K562 (cell line): ENCODE data around the gene ABCC5. TPM values are rescaled to one million over a fixed set of nuclear protein-coding genes. Genes with fewer than 3 reads are reported as not detected.

Experiments
- BACH1 ChIP-seq: fragments of 200-800 bp; sonication (Bioruptor generic); IDR thresholded peaks from 2 replicates; pipeline ENCODE4 v1.6.1; 2016; ENCODE audit warnings: missing genetic modification characterization, missing compliant biosample characterization
- CHD1 ChIP-seq: fragments of 200-600 bp; sonication (generic); IDR thresholded peaks from one replicate; pipeline ENCODE4 v1.6.1; 2012; ENCODE audit warnings: mild to moderate bottlenecking, moderate library complexity, low read length, inconsistent platforms
- CREM ChIP-seq: IDR thresholded peaks from 2 replicates; pipeline ENCODE4 v1.6.1; 2014; ENCODE audit warnings: antibody characterized with exemption, low read depth
- ELF1 ChIP-seq: fragments of 200-800 bp; sonication (Bioruptor generic); IDR thresholded peaks from 2 replicates; pipeline ENCODE4 v1.6.1; 2016; ENCODE audit warnings: missing genetic modification characterization, missing compliant biosample characterization
- FOXM1 ChIP-seq, 2 experiments: fragments of 450-650 bp in 1 of 2; sonication (generic) in 1 of 2; formaldehyde crosslinking in 1 of 2; IDR thresholded peaks; 2 replicates each; pipeline versions ENCODE4 v1.6.1 to v1.9.0; 2017 to 2022; ENCODE audit warnings: low read depth in 2 of 2, mild to moderate bottlenecking in 2 of 2, missing genetic modification reagents in 1 of 2, moderate library complexity in 1 of 2
- GATA2 ChIP-seq: sonication (generic); formaldehyde crosslinking; IDR thresholded peaks from 2 replicates; pipeline ENCODE4 v1.4.0; 2020; ENCODE audit warnings: mild to moderate bottlenecking, missing genetic modification reagents
- HCFC1 ChIP-seq: IDR thresholded peaks from 2 replicates; pipeline ENCODE4 v1.6.1; 2012; ENCODE audit warnings: low read depth, low read length, improper control_type of control experiment
- LCOR ChIP-seq: sonication (generic); formaldehyde crosslinking; IDR thresholded peaks from 2 replicates; pipeline ENCODE4 v1.8.0; 2022; ENCODE audit warnings: mild to moderate bottlenecking, missing genetic modification reagents
- MED1 ChIP-seq: sonication (generic); formaldehyde crosslinking; IDR thresholded peaks from 2 replicates; pipeline ENCODE4 v1.8.1; 2023; ENCODE audit warnings: missing genetic modification reagents, borderline replicate concordance
- NEUROD1 ChIP-seq: fragments of 150-350 bp; IDR thresholded peaks from 2 replicates; pipeline ENCODE4 v1.6.1; 2014; ENCODE audit warnings: borderline replicate concordance, low read length, low read depth; ENCODE audit not compliant: partially characterized antibody
- PHF21A ChIP-seq: fragments of 450-650 bp; IDR thresholded peaks from 2 replicates; pipeline ENCODE4 v1.6.1; 2017; ENCODE audit warnings: low read depth, borderline replicate concordance
- RBFOX2 ChIP-seq: fragments of 200-400 bp; formaldehyde crosslinking; IDR thresholded peaks from 2 replicates; pipeline ENCODE4 v1.6.1; 2017; ENCODE audit warnings: low read depth, mild to moderate bottlenecking, low read length, moderate library complexity
- TEAD4 ChIP-seq, 2 experiments: sonication (generic) in 1 of 2; formaldehyde crosslinking in 1 of 2; IDR thresholded peaks; 2 replicates each; pipeline versions ENCODE4 v1.6.1 to v1.8.0; 2012 to 2022; ENCODE audit warnings: borderline replicate concordance in 1 of 2, inconsistent platforms in 1 of 2, low read length in 1 of 2, mild to moderate bottlenecking in 1 of 2, missing genetic modification reagents in 1 of 2
- UBTF ChIP-seq, 2 experiments: IDR thresholded peaks; 2 replicates each; pipeline ENCODE4 v1.6.1; 2012; ENCODE audit warnings: improper control_type of control experiment in 2 of 2, low read depth in 2 of 2, low read length in 2 of 2, borderline replicate concordance in 1 of 2
- ZC3H8 ChIP-seq: fragments of 450-650 bp; IDR thresholded peaks from 2 replicates; pipeline ENCODE4 v1.6.1; 2017
- ZNF197 ChIP-seq: fragments of 200-800 bp; sonication (Bioruptor generic); IDR thresholded peaks from 2 replicates; pipeline ENCODE4 v1.6.1; 2016; ENCODE audit warnings: low read depth, missing genetic modification characterization, missing compliant biosample characterization
- ZNF24 ChIP-seq: fragments of 450-650 bp; IDR thresholded peaks from 2 replicates; pipeline ENCODE4 v1.6.1; 2016
- ZNF695 ChIP-seq: fragments of 450-650 bp; formaldehyde crosslinking; IDR thresholded peaks from 2 replicates; pipeline ENCODE4 v1.4.0; 2020; ENCODE audit warnings: mild to moderate bottlenecking, moderate library complexity
- polyA plus RNA-seq, 8 experiments: library from polyadenylated mRNA; depleted of rRNA in 4 of 8; stranded (reverse) in 5 of 8; unstranded in 3 of 8; fragments of >200 nt; fragmentation: Nextera tagmentation in 2 of 8; fragmentation: Illumina TruSeq in 1 of 8; extraction: Ambion mirVana in 2 of 8; extraction: Trizol in 1 of 8; gene quantifications; 2 replicates each; pipeline versions ENCODE4 v1.2.1 to v1.2.3, GENCODE V29; 2011 to 2014; ENCODE audit warnings: inconsistent platforms in 1 of 8, missing spikeins in 1 of 8
- total RNA-seq, 7 experiments: library from RNA; depleted of rRNA in 6 of 7; stranded (reverse); fragments of >200 nt in 6 of 7; fragmentation: Illumina TruSeq in 2 of 7; extraction: Trizol in 2 of 7; gene quantifications; 2 replicates each; pipeline versions ENCODE4 v1.2.1 to v1.2.3, GENCODE V29; 2011 to 2021; ENCODE audit warnings: low replicate concordance in 1 of 7
- TF ChIP-seq, protein P1 (sequence below): fragments of 450-650 bp; IDR thresholded peaks from 2 replicates; pipeline ENCODE4 v1.6.1; 2016; ENCODE audit warnings: antibody characterized with exemption
- TF ChIP-seq, protein P2 (sequence below), 2 experiments: fragments of 450-650 bp; IDR thresholded peaks; 2 replicates each; pipeline ENCODE4 v1.6.1; 2016
- TF ChIP-seq, protein P3 (sequence below): sonication (generic); formaldehyde crosslinking; IDR thresholded peaks from 2 replicates; pipeline ENCODE4 v1.8.1; 2023; ENCODE audit warnings: mild to moderate bottlenecking, missing genetic modification reagents, moderate library complexity

ABCC5 gene
- total and polyA plus RNA-seq, 9 of the 15 experiments (the other 6 are each of a cell fraction or from before 2014, with no cell fraction given): 22.0 to 53.0 (median 41.9) TPM

GRCh38 chr3:184017672-184018423 is at the start of gene ABCC5 (continued):
- TF ChIP-seq MED1 (no peak), CHD1 (no peak), GATA2 (peak; percentile 91), FOXM1 (IDR thresholded peaks at IDR 0.05; ENCODE audit: low read depth) (peak; percentile 80), FOXM1 (CRISPR knock-in tag; IDR thresholded peaks at IDR 0.05; ENCODE audit: low read depth) (no peak), ZNF24 (no peak), UBTF (IDR thresholded peaks at IDR 0.05; ENCODE audit: borderline replicate concordance in 1 of 2, low read depth in 2 of 2, low read length in 2 of 2) (no peak), ZNF695 (CRISPR knock-in tag) (no peak), ZC3H8 (no peak), ZNF197 (CRISPR knock-in tag) (0 out of 2 replicates have a peak, but pooled peaks have one; percentile 74), CREM (peak; percentile 66), BACH1 (peak; percentile 65), ELF1 (tag) (no peak; the same call in 1 of the 2 replicates), RBFOX2 (peak; percentile 96), HCFC1 (peak; percentile 94), NEUROD1 (peak; percentile 34), TEAD4 (IDR thresholded peaks at IDR 0.05; ENCODE audit: low read length) (peak; percentile 95), TEAD4 (CRISPR knock-in tag; IDR thresholded peaks at IDR 0.05; ENCODE audit: borderline replicate concordance) (no peak), PHF21A (no peak), LCOR (CRISPR knock-in tag) (peak; percentile 78)
- TF ChIP-seq, protein P1, sequence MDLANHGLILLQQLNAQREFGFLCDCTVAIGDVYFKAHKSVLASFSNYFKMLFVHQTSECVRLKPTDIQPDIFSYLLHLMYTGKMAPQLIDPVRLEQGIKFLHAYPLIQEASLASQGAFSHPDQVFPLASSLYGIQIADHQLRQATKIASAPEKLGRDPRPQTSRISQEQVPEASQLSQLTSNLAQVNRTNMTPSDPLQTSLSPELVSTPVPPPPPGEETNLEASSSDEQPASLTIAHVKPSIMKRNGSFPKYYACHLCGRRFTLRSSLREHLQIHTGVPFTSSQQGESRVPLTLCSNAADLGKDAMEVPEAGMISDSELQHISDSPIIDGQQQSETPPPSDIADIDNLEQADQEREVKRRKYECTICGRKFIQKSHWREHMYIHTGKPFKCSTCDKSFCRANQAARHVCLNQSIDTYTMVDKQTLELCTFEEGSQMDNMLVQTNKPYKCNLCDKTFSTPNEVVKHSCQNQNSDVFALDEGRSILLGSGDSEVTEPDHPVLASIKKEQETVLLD: peak; percentile 49; the same call in 1 of the 2 replicates
- TF ChIP-seq, protein P2, sequence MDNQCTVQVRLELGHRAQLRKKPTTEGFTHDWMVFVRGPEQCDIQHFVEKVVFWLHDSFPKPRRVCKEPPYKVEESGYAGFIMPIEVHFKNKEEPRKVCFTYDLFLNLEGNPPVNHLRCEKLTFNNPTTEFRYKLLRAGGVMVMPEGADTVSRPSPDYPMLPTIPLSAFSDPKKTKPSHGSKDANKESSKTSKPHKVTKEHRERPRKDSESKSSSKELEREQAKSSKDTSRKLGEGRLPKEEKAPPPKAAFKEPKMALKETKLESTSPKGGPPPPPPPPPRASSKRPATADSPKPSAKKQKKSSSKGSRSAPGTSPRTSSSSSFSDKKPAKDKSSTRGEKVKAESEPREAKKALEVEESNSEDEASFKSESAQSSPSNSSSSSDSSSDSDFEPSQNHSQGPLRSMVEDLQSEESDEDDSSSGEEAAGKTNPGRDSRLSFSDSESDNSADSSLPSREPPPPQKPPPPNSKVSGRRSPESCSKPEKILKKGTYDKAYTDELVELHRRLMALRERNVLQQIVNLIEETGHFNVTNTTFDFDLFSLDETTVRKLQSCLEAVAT (IDR thresholded peaks at IDR 0.05): peak in 1 of 2 experiments; percentile 97; a peak in 2 of 4 replicates
- TF ChIP-seq, protein P3, sequence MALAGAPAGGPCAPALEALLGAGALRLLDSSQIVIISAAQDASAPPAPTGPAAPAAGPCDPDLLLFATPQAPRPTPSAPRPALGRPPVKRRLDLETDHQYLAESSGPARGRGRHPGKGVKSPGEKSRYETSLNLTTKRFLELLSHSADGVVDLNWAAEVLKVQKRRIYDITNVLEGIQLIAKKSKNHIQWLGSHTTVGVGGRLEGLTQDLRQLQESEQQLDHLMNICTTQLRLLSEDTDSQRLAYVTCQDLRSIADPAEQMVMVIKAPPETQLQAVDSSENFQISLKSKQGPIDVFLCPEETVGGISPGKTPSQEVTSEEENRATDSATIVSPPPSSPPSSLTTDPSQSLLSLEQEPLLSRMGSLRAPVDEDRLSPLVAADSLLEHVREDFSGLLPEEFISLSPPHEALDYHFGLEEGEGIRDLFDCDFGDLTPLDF: peak; percentile 80
